HuH-7.5 (cell line): ENCODE measurements around the gene AUNIP.

Source experiments
- DNase-seq: peaks from one replicate; pipeline ENCODE4 v3.0.0; 2011; ENCODE audit warnings: low spot score

AUNIP gene, protein sequence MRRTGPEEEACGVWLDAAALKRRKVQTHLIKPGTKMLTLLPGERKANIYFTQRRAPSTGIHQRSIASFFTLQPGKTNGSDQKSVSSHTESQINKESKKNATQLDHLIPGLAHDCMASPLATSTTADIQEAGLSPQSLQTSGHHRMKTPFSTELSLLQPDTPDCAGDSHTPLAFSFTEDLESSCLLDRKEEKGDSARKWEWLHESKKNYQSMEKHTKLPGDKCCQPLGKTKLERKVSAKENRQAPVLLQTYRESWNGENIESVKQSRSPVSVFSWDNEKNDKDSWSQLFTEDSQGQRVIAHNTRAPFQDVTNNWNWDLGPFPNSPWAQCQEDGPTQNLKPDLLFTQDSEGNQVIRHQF

DNA sequence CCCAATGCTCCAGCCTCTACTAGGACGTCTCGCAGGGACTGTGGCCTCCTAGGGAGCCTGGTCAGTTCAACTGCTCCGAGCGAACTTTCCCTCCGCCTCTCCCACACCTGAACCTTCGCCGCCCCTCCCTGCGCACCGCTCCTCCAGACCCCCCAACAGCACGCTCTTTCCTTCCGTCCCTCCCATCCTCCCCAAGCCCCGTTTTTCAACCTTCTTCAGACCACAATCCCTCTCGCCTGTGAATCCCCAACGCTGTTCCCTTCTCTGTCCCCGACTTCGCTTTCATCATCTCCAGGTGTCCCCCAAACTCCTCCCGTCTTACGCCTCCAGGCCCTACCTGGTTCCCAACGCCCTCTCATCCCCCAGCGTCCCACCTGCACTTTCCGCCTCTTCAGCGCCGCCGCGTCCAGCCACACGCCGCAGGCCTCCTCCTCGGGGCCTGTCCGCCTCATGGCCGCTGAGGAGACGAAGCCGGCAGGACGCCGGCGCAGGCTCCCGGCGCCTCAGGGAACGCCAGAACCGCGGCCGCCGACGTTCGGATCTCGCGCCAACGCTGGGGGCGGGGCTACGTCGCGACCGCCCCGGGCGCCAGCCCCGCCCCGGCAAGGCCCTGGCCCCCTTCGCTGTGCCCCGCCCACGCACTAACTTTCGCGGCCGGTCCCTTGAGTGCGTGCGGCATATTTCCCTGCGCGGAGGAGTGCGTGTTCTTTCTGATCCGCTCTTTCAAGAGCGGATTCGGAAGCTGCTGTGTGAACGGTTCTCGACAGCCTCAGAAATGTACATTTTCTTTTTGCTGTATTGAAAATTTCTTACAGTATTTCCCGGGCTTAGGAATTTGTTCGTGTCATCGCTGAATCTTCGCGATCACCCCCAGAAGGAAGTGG, at the start of gene AUNIP:
AUNIP (minus strand) TSS at position 552 of the 884 bp plus-strand sequence; CDS start at position 452, 100 bp downstream.
- DNase-seq: peak; percentile 81

DNA sequence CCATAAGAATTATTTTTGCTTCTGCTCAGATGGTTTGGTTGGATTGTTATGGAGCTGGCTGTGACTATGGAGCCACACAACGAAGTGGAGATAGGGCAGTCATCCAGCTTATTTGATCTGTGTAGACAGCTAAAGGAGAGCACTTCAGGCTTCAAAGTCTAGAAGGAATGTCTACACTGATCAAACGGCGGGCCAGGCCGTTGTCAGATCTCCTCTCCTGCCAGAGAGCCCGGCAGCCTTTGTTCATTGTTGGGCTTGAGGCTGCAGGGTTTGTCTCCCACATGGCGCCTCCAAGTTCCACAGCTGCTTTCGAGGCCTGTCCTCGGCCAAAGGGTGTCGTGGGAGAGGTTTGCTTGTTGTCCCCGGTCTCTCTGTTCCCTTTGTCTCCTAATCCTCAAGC, 49.8 kb upstream of the AUNIP start:
- DNase-seq: no peak

DNA sequence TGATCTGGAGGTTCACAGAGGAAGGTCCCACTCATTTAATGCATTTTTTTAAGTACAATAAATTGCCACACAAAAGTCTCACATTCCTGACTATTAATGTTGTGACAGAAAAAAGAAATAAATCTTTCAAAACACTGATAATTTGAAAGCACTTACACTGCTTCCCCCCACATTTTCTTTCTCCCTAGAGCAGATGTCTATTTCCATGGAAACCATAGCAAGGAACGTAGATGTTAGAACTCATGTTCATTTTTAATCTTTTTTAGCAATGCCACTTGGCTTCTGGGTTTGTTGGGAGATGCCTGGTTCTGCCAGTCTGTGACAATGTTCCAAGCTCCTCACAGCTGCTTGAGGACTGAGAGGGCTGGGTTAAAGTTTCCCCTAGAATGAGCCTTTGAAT, 48.9 kb upstream of the AUNIP start:
- no peak for DNase-seq

DNA sequence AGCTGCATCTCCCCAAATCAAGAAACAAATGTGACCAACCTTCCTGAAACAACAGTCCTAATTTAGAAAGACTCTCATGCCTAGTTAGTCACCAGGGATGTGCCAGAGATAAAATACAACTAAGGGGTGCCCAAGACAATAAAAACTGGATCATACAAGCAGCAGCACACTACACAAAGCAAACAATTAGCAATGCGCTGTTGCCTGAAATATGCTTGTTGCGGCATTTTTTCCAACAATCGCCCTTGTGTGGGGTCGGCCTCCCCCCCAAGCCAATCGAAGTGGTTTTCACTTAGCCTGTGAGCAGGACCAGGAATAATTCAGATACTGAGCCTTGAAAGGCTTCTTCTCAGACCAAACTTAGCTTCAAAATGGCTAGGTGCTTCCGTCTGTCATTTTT, 48.3 kb upstream of the AUNIP start:
- no peak for DNase-seq

DNA sequence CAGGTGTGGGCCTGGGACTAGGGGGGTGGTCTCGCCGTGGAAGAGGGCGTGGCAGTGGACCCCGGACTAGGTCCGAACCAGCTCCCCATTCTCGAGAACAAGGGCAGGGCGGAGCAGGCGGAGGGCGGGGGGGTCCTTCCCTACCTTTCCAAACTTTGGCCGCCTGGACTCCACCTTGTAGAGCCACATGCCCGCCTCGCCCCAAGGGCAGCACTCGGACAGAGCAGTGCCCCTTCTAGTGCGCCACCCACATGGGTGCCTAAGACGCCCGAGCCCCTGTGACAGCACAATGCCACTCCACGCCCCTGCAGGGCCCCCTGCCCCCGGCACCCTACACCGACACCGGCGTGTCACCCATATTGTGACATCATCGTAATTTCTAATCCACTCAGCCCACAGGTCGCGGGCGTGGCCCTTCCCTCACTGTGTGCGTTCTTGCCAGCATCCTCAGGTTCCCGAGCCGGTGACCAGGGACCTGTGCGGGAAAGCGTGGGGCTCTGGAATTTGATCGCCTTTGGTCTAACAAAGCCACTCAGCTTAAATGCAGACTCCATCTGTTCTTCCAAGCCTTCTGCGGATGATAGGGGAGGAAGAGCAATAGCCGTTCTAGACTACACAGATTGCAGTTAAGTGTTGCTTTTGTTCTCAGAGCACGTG, 47.5 kb upstream of the AUNIP start:
- no peak for DNase-seq

DNA sequence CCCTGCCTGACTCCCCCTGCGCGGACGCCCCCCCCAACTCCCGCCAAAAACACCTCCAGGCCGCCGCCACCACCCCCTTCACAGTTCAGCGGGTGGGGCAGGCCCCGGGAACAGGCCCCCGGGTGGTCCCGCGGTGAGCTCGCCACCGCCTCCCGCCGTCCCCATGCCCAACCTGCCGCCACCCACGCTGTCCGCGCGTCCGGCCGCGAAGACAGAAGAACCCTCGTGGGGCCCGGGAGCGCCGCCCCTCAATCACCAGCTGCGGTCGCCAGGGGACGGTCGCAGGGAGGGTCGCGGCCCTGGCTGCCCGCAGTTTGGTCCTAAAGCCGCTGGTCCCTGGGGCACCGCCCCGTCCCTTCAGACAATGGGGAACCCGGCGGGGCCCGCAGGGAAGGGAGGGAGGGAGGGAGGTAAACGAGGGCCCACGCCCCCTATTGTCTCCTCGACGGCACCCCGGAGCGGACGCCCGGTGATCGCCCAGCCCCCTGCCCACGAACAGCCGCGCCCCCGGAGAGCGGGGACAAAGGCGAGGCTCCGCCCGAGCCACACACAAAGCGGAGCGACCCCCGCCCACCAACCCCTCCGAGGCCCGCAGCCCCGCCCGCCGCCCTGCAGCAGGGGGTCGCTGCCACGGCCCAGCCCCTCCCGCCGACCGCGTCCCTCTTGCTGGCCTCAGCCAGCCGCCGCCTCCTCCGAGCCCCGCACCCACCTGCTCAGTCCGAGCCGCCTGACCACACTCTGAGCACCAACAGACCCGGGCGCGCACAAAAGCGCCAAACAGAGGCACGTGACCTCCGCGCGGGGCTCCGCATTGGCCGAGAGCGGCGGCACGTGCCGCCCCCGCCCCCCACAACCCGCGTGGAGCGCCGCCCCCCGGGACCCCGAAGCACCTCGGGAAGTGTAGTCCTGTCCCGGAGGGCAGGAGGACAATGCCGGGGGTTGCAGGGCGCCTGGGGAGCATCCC, 46.7 kb upstream of the AUNIP start, which contains the start of gene STMN1:
STMN1 (minus strand) TSS at position 740 of the 964 bp plus-strand sequence. CDS start 1,743 bp downstream, outside the sequence.
- DNase-seq: peak; percentile 82

DNA sequence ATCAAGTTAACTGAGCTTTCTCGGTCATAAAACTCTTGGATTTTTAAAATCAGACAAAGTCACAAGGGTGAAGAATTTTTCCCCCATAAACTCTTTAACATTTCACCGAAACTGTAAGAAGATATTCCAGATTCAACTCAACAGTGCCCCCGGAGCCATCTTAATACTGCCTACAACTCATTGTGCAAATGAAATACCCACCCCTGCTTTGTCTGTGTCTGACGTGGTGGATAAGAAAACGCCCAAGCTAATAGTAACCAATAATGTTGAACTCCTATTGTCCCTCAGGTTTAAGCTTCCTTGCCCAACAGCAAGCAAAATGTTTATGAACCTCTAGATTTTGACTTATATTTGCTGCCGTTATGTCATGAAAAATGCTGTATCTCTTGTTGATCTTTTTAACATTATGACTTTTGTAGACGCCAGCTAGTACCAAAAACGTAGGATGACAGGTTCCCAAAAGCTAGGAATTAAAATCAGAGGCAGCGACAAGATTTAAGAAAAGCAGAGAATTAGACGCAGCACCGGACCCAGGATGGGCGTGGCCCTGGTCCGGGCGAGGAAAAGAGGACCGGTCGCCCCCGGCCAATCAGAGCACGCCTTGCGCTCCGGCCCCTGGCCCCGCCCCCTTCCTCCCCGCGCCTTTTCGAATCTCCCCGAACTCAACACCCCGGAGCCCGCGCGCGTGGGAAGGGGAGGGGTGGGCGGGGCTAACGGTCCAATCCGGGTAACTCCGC, 45.9 kb upstream of the AUNIP start:
- peak; percentile 81 for DNase-seq

DNA sequence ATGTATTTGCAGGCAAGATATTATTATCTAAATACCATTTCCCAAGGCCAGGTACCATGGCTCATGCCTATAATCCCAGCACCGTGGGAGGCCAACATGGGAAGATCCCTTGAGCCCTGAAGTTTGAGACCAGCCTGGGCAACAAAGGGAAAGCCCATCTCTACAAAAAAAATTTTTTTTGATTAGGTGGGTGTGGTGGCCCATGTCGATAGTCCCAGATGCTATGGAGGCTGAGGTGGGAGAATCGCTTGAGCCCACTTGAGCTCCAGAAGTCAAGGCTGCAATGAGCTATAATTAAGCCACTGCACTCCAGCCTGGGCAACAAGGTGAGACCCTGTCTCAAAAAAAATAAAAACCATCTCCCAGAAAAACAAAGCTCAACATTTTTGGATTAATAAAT, 44.7 kb upstream of the AUNIP start:
- DNase-seq: no peak

DNA sequence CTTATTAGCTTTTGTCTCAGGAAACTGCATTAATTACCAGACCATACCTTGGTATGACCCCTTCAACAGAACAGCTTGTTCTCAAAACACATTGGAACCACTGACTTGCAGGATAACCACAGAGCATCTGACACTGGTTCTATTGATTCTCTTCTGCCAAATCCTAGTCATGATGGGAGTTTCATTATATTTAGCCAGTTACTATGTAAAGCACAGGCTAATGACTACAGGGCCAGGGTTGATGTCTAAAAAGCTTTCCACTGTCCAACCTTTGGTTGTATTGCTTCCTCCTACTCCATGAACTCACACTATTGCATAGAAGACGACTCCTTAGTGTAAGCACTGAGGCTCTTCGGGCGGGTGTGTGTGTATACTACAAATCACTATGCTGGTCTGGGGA, 43.2 kb upstream of the AUNIP start:
- DNase-seq: no peak

DNA sequence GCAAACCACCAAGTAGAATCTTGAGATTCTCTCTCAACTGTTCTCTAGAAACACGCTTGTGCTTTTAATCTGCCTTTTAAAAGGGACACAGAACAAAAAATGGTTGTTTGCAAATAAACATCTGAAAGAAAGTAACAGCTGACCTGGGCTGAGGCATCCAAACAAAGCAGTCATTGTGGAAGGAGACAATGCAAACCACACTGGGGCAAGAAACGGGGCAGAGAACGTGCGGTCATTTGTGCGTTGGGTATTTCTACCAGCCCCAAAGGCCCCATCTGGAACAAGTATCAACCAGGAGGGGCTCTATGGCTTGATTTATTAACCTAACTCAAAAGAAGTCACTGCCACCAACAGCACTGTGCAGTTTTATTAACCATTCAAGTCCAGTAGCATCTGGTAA, 41.0 kb upstream of the AUNIP start:
- no peak for DNase-seq

DNA sequence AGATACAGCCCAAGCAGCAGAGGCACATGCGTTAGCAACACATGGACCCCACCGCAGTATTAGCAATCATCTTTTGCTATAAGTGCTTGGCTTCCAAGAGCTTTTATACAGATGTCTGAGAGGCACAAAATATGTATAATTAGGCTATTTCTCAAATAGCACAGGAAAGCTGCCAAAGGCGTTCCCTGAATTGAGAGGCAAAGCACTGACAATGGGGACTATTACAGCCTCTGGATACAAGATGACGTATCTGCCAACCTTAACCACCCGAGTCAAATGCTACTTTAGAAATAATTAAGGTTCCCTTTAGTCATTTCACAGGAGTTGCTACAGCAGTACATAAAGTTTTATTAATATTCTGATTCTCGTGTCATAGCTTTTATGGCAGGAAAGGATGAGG, 40.5 kb upstream of the AUNIP start:
- no peak for DNase-seq

DNA sequence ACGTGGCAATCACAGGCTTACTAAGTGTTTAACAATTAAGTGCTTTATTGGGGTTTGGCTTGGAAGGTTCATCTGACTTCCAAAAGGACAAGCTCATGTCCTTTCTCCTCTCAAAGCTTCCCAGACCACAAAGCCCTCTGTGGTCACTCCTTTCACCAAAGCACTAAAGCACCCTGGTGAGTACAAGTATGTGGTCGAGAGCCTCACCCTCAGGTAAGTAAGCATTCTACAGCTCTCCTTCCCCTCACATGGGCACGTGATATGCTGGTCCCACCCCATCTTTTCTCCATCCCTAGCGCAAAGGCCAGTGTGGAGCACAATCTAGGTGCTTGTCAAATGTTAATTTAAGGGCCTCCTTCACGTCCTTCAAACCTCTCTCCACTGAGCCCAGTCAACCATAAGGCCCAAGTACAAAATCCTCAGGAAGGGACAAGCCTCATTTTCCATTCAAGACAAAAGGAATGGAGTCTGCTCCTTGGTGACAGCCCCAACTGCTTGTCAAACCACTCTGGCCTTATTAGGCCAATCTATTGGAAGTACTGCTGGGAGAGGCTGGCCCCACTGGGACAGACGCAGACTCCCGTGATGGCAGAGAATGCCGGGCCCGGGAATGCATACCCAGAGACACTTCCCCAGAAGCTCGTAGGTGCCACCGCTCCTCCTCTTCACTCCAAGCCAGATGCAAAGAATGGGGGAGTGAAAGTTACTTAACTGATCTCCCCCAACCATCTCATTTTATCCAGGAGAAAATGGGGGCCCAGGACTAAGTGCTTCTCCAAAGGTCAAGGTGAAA, 39.2 kb upstream of the AUNIP start:
- DNase-seq: no peak

DNA sequence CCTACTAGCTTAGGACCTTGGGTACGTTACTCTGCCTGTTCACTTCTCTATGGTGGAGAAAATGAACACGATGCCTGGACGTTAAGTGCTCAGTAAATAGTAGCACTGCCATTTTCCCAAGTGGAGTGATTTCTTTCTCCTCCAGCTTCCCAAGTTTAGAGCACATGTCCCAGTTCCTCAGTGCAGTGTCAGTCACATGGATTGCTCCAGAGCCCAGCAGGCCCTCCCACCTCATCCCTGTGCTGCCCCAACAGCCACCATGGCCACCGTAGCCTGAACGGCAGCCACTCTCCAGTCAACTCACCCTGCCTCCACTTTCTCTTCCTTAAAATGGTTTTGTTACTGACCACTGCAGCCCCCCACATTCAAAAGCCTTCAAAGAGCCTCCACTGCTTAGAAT, 38.5 kb upstream of the AUNIP start:
- DNase-seq: no peak

DNA sequence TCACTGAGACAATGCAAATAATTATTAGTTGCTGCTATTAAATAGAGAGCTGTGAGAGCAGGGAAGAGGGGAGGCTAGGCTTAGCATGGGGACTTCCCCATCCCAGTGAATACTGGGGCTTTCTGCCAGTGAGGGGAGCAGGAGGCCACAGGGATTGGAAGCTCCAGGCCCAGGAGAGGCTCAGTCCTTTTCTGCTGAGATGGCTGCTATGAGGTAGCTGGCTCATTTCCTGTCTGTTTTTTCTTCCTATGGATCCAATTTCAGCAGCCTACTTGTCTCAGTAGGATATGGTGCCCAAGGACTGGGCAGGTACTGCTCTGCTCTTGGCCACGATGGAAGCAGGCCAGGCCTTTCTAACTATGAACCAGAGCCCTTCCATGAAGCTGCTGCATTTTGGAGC, 37.0 kb upstream of the AUNIP start:
- no peak for DNase-seq

DNA sequence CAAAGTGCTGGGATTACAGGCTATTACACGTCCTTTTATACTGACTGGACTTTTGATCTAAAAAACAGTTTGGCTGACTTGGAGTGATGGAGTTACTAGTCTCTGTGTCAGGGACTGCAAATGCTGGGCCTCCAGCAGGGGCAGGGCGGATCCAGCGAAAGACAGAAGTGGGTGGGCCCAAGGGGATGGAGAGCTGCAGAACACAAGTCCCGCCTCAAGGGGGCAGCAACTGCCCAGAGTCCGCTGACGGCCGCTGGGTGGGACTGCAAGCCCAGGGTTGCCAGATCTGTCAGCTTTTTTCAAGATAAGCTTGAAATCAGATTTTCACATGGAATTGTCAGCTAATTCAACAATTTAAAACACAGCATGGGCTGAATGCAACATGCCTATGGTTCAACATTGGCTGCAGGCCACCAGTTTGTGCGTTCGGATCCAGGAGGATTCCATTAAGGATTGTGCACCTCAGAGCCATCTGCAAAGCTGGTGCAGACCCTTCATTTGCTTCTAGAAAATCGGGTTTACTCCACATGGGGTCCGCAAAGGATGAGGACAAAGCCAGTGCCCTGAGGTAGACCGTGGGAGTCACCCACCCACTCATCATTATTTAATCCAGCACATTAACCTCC, 36.2 kb upstream of the AUNIP start:
- peak; percentile 86 for DNase-seq

DNA sequence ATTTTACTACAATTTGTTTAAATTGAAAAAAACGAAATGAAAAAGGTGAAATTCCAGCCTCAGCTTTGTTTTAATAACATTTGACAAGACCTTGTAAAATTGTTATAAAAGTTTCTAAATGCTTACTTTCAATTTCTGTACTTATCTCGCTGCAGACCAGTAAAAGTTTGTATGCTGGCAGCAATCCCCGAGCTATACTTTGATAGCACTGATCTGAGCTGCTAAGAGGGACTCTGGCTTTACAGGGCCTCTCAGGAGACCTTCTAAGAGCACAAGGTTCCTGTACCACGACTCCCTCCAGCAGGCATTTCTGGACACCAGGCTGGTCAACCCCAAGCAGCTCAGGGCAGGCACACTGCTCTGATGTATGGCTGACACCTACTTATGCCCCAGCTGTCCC, 33.9 kb upstream of the AUNIP start:
- no peak for DNase-seq

DNA sequence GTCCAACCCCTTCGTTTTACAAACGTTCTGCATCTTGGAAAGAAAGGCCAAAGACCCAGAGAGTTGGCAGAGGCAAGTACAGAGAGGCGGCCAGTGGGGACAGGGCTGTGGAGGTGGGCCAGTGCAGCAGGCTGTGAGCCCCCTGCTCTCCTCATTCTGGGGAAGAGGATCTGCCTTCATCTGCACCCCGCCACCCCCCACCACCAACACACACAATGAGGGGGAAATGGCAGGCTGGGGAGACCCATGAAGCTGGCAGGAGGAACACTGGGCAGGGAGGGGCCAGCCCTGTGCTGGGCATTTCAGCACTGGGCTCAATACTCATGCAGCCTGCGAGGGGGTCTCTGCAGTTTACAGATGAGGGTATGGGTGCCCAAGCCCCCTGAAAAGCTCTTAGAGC, 32.3 kb upstream of the AUNIP start:
- DNase-seq: no peak

DNA sequence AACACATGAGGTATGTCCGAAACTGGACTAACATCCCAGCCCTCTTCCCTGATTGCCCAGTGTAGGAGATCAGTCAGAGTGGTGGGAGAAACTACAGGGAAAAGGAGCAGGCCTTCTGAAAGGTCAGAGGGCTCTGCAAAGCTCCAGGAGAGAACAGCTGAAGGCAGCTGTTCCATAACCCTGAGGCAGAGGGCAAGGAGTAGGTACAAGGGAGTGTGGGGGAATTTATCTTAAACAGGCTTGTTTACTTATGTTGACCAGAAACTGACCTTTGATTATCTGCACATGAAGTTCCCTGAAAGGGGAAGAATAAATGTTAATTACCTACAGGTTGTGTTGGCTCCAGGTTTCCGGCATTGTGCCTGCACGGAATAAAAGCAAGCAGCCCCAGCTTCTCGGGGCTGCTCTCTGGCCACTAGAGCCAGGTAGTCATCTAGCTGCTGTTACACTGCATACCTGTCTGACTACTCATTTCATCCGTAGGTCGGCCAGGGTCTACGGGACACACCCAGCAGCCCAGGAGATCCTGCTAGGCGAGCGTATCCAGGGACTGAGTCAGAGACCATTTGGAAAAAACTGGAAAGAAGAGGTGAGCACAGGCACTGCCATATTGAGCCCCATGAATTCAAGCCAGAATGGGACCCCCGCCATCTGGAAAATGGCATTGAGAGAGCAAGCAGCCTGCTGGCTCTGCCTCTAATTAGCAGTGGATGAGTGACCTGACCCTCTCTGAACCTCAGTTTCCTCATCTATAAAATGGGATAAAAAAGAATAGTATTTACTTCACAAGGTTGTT, 31.2 kb upstream of the AUNIP start:
- no peak for DNase-seq

DNA sequence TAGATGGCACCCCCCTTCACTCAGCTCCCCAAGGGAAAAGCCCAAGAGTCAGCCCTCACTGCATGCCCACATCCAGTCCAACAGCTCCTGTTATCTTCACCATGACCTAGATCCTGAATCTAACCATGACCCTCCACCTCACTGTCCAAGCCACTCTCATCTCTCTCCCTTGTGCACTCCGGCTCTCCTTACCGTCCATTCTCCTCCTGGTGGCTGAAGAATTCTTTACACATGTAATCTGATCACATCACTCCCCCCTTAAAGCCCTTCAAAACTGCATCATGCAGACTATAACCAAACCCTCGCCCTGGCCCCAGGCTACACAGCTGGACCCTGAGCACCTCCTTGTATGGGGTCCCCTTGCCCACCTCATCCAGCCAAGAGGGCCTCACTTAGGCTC, 30.2 kb upstream of the AUNIP start:
- no peak for DNase-seq
